Measurements from ENCODE around the gene HGF. TPM values are rescaled to one million over a fixed set of nuclear protein-coding genes. Genes with fewer than 3 reads are reported as not detected.

The HGF gene
- 340 and 462 TPM in 2 replicates for total RNA-seq

DNA sequence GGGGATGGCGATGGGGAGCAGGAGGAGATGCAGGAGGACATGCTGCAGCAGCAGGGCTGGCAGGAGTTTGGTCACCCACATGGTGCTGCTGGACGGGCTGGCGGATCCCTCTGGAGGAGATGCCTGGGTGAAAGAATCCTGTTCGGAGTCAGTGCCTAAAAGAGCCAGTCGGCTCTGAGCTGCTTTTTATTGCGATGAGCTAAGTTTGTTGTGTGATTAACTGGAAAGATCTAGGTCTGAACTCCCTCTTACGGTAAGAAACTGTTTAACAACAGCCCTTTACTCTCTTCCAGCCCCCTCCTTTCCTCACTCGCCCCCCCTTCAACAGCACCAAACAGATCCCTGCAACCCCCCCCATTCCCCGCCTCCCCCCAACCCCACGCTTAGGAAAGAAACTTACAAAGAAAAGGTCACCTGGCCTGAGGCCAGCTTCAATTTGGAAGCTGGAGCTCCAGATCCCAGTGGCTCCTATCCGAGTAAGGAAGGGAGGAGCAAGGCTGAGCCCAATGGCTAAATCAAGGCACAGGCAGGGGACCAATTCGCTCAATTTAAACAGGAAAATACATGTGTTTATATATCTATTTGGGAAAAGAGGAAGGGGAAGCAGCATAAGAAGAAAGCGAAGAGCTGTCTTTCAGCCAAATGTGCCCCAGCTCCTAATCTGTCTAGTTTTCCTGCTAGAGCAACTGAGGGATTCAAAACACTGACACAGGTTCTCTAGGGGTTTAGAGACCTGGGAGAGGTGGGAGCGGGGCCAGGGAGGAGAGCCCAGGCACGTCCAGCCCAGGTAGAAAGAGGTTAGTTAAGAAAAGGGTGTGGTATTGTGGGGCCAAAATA lies at the start of gene HGF:
Gene HGF (minus strand): TSS at position 157 of the 837 bp plus-strand sequence. CDS start 76 bp downstream, at position 81.

Data from smooth muscle cell of bladder (primary cell).